Anterior cingulate cortex (tissue), 58 donors: ENCODE data around the gene CHST11.

Experiments used
- DNase-seq, 58 donors: peaks; one replicate each; lab custom pipeline; 2025; lab: John Stamatoyannopoulos, UW

CHST11 gene

GRCh38 chr12:104456417-104456949 is at the start of gene CHST11:
Gene CHST11, plus strand, starts transcription at chr12:104456948.
- DNase-seq, result peak in 55 of 58 donors; percentile 28 to 90 (median 74)

GRCh38 chr12:104407438-104407837 is 49.3 kb upstream of the CHST11 start:
- no peak for DNase-seq

- no peak for DNase-seq
Measured at GRCh38 chr12:104407922-104408321, 48.8 kb upstream of the CHST11 start.

GRCh38 chr12:104410326-104410725 is 46.4 kb upstream of the CHST11 start:
- DNase-seq, result no peak

GRCh38 chr12:104410786-104411185 is 46.0 kb upstream of the CHST11 start:
- no peak for DNase-seq

DNA sequence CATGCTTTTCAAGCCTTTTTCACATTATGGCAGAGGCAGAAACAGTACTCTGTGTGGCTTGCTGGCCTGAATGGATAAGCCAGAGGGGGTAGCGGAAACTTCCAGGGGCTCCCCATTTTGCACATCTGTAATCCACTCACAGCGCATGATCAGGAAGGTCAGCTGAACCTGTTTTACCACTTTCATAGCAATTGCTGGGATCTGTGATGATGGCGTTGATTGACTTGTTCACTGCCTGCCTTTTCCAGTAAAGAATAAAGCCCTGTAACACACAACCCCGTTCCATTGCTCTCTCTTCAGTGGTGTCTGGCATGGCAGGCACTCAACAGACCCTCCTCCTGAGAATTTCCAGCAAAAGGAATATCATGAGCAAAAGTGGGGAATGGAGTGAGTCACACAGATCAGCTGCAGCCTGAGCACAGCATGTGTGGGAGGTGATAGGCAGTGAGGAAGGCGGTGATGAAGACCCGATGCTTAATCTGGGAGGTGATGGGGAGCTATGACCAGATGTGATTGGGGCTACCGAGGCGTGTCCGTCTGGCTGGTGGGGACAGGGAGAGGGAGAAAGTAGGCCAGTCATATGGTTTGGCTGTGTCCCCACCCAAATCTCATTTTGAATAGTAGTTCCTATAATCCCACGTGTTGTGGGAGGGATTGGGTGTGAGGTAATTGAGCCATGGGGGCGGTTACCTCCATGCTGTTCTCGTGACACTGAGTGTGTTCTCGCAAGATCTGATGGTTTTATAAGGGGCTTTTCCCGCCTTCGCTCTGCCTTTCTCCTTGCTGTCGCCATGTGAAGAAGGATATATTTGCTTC is 44.7 kb upstream of the CHST11 start:
- peak in 12 of 58 donors; percentile 3 to 45 (median 6) for DNase-seq

GRCh38 chr12:104412681-104413080 is 44.1 kb upstream of the CHST11 start:
- DNase-seq, result no peak

DNA sequence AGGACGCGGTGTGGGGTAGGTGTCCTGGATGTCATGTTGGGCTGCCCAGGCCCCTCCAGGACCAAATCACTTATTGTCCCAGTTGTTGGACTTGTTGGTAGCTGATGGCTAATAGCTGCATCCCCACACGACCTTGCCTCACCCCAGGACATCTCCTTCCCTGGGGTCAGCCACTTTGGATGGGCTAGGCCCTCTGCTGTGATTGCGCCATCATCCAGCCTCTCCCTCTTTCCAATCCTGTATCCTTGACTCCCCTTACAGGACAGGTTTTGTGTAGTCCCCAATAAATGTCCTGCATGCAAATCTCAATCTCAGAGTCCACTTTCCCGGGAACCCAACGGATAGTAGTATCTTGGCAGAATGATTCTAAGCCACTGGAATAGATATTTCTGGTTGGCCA is 43.4 kb upstream of the CHST11 start:
- DNase-seq, result no peak

GRCh38 chr12:104414581-104415341 is 42.0 kb upstream of the CHST11 start:
- no peak for DNase-seq

- DNase-seq, result no peak
Measured at GRCh38 chr12:104415342-104415980, 41.3 kb upstream of the CHST11 start.

DNA sequence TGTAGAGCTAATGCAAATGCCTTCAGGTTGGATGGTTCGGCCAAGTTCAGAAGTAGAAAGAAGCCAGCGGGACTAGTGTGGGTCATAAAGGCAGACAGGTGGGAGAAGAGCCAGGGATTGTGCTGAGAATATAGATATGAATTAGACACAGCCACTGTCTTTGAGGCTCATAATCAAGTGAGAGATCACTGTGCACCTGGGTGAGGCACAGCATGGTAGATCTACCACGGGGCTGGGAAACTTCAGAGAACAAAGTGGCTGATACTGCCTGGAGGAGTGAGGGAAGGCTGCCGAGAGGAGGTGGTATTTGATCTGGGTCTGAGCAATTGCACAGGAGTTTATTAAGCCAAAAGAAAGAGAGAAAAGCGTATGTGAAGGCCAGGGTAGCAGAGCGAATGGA is 40.6 kb upstream of the CHST11 start:
- no peak for DNase-seq

- DNase-seq, result no peak
Measured at GRCh38 chr12:104416585-104416984, 40.2 kb upstream of the CHST11 start.

DNA sequence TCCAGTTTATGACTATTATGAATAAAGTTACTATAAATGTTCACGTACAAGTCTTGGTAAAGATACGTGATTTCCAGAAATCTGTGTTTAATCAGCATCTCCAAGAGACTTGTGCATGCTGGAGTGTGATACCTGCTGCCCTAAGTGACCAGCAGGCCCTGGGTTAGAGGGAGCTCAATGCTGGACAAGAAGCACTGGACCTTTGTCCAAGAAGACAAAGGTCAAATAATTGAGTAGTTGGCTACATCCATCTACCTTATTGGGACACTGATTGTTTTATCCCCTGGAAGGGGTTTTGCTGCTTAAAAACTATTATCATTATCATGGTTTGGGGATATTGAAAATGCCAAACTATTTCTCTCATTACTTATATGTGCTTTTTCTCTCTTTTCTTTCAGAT is 37.0 kb upstream of the CHST11 start:
- DNase-seq, result no peak

GRCh38 chr12:104420868-104421267 is 35.9 kb upstream of the CHST11 start:
- no peak for DNase-seq

GRCh38 chr12:104421343-104421742 is 35.4 kb upstream of the CHST11 start:
- DNase-seq, result no peak

GRCh38 chr12:104422441-104422840 is 34.3 kb upstream of the CHST11 start:
- no peak for DNase-seq

- no peak for DNase-seq
Measured at GRCh38 chr12:104423273-104423672, 33.5 kb upstream of the CHST11 start.

- no peak for DNase-seq
Measured at GRCh38 chr12:104423809-104424208, 32.9 kb upstream of the CHST11 start.

DNA sequence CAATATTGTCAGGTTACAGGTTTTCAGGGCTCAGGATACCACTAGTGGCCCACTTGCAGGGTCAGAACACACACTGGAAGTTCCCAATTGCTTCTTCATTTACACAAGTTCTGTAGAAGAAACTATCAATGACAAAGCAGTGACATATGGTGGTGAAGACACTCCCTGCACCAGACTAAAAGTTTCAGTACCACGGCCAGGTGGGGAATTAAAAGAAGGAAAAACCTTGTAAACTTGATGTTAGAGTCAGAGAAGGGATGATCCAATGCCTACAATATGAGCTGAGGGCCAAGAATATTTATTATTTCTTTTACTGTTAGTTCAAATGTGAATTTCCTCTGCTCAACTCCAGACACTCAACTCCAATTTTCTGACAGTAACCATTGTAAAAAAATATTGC is 31.8 kb upstream of the CHST11 start:
- no peak for DNase-seq

DNA sequence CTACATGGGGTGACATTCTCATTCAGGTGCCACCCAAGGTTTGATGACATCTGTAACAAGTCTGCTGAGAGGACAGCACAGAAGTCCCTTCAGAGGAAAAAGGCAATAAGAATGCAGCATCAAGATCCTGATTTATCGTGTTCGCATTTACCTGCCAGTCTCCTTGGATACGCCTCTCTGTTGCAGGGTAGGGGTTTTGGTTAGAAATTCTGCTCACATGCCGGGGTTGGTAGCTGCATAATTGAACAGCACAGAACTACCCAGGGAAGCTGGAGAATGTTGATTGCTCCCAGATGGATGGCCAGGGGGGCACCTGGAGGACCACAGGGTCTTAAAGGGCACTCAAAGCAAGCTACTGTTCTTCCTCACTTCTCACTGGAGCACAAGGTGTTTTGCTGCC is 31.1 kb upstream of the CHST11 start:
- DNase-seq, result no peak

- no peak for DNase-seq
Measured at GRCh38 chr12:104426926-104427546, 29.7 kb upstream of the CHST11 start.
